GM12874 (cell line): ENCODE data around the gene JPH4.

Experiments used
- CTCF ChIP-seq: IDR thresholded peaks from 2 replicates; pipeline ENCODE4 v1.5.1; 2011; ENCODE audit warnings: low read depth, mild to moderate bottlenecking, control low read depth, low read length, moderate library complexity; ENCODE audit not compliant: insufficient read depth

Gene JPH4

GRCh38 chr14:23535943-23536342 lies 42.6 kb downstream of the JPH4 start:
- no peak for TF ChIP-seq CTCF

GRCh38 chr14:23533652-23534435 lies 44.7 kb downstream of the JPH4 start:
- no peak for TF ChIP-seq CTCF

GRCh38 chr14:23532658-23533057 lies 45.9 kb downstream of the JPH4 start:
- no peak for TF ChIP-seq CTCF

- TF ChIP-seq CTCF: no peak
Observed at GRCh38 chr14:23531391-23531790, 47.2 kb downstream of the JPH4 start.

- no peak for TF ChIP-seq CTCF
Observed at GRCh38 chr14:23530375-23531055, 48.1 kb downstream of the JPH4 start.

GRCh38 chr14:23529016-23529415 lies 49.6 kb downstream of the JPH4 start:
- TF ChIP-seq CTCF: no peak

- TF ChIP-seq CTCF: no peak
Observed at GRCh38 chr14:23528555-23528954, 50.0 kb downstream of the JPH4 start.
